HG03575 (cell line): Measurements from ENCODE around the gene C3orf62.
"Not testable (repeated sequence)": the region's sequence is repeated elsewhere in the genome, so short reads cannot be mapped to it uniquely, and the experiment has no call there.

Source experiments
- ATAC-seq: cut with Tn5 transposase; IDR thresholded peaks from one replicate; pipeline ENCODE4 v1.9.1; 2021; ENCODE audit not compliant: unreplicated experiment, insufficient number of reproducible peaks, low FRiP score; ENCODE audit errors: extremely low read depth

C3orf62 gene

GRCh38 chr3:49271047-49271446 lies 6.0 kb downstream of the C3orf62 start:
- no peak for ATAC-seq

- no peak for ATAC-seq
Observed at GRCh38 chr3:49270156-49270500, 6.9 kb downstream of the C3orf62 start.

GRCh38 chr3:49269443-49270155 lies 7.4 kb downstream of the C3orf62 start:
- ATAC-seq, result no peak

- ATAC-seq, result no peak
Observed at GRCh38 chr3:49266410-49267095, 10.5 kb downstream of the C3orf62 start.

GRCh38 chr3:49265661-49266386 lies 11.2 kb downstream of the C3orf62 start:
- no peak for ATAC-seq

- no peak for ATAC-seq
Observed at GRCh38 chr3:49263159-49263889, 13.7 kb downstream of the C3orf62 start.

- no peak for ATAC-seq
Observed at GRCh38 chr3:49260806-49261324, 16.2 kb downstream of the C3orf62 start.

- no peak for ATAC-seq
Observed at GRCh38 chr3:49257187-49257586, 19.8 kb downstream of the C3orf62 start.

- ATAC-seq, result no peak
Observed at GRCh38 chr3:49255718-49256511, 21.1 kb downstream of the C3orf62 start.

GRCh38 chr3:49255112-49255511 lies 21.9 kb downstream of the C3orf62 start:
- no peak for ATAC-seq

GRCh38 chr3:49253512-49253911 lies 23.5 kb downstream of the C3orf62 start:
- no peak for ATAC-seq

- no peak for ATAC-seq
Observed at GRCh38 chr3:49248840-49249227, 28.2 kb downstream of the C3orf62 start.

GRCh38 chr3:49244581-49245205 lies 32.3 kb downstream of the C3orf62 start:
- ATAC-seq, result no peak

- not testable (repeated sequence) for ATAC-seq
Observed at GRCh38 chr3:49240091-49240490, 36.9 kb downstream of the C3orf62 start.

- no peak for ATAC-seq
Observed at GRCh38 chr3:49238274-49239127, 38.5 kb downstream of the C3orf62 start.

GRCh38 chr3:49237344-49237743 lies 39.7 kb downstream of the C3orf62 start:
- ATAC-seq, result no peak

GRCh38 chr3:49236226-49236625 lies 40.8 kb downstream of the C3orf62 start:
- no peak for ATAC-seq
